ENCODE measurements around the gene HOXB5.

The HOXB5 gene

DNA sequence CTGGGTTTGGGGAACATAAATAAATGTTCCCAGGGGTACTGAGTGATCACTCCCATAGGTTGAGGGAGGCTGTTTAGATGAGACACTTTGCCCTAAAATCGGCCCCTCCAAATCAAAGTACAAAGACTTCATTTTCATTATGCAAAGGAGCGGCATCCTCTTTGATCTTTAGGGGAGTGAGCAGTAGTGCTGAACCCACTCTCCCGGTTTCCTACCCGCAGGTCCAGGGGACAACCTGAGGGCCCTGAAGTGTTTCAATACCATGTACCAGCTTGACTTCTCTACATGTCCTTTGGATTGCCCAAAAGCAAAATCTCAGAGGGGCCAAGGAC lies 7.6 kb upstream of the HOXB5 start:
- no peak for DNase-seq

- no peak for DNase-seq
Measured at GRCh38 chr17:48600244-48601098, 6.9 kb upstream of the HOXB5 start.

DNA sequence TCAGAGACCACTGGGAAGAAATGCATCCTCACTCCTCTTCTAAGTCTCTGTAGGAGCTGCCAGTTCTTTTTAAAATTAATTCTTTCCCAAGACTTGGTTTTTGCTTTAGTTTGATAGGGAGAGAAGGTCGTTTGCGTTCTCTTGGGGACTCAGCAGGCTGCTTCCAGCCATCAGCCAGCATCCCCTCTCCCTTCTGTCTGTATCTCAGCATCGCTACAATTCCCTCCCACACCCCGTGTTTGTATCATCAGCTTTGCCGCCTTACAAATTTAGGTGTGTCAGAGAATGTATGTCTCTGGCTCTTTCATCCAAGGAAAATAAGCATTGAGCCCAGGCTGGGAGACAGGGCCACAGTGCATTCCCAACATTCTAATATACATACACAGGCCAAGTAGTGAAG lies 5.8 kb upstream of the HOXB5 start:
- no peak for DNase-seq

- DNase-seq = no peak
Measured at GRCh38 chr17:48598736-48599135, 5.2 kb upstream of the HOXB5 start.

DNA sequence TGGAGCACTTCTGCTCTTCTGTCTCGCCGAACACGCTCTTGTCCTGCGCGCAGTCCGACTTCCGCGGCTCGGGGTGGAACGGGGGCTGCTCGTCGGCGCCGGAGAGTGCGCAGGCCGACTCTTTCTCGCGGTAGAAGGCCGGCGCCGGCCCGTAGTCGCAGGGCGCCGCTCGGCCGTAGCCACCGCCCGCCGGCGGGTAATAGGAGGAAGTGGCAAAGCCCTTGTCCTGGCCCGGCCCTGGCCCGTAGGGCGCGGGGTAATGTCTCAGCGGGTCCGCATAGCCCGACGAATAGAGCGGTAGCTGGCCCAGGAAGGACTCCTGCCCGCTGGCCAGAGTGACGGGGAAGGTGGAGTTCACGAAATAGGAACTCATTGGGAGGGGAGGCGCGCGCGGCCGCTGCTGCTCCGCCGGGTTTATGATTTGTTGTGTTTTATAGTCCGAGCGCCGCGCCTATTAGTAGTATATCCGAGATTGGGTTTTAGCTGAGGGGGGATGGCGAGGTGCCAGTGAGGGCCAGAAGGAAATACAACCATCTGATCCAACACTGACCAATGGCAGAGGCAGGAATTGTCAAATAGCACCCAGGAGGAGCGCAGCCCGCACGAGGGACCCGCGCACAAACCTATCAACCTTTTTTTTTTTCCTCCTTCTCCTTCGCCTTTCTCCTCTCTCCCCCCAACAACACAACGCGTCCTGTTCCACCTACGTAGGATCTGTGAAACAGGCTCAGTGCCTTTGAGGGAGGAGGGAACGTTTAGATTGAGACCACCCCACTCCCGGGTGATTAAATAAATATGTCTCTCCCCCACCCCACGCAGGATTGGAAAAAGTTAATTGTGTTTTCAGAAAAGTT lies 4.4 kb upstream of the HOXB5 start:
- DNase-seq = no peak

GRCh38 chr17:48597528-48597777 lies 3.9 kb upstream of the HOXB5 start:
- DNase-seq = no peak

GRCh38 chr17:48596735-48597527 lies 3.4 kb upstream of the HOXB5 start:
- no peak for DNase-seq

GRCh38 chr17:48596000-48596734 lies 2.6 kb upstream of the HOXB5 start:
- no peak for DNase-seq

DNA sequence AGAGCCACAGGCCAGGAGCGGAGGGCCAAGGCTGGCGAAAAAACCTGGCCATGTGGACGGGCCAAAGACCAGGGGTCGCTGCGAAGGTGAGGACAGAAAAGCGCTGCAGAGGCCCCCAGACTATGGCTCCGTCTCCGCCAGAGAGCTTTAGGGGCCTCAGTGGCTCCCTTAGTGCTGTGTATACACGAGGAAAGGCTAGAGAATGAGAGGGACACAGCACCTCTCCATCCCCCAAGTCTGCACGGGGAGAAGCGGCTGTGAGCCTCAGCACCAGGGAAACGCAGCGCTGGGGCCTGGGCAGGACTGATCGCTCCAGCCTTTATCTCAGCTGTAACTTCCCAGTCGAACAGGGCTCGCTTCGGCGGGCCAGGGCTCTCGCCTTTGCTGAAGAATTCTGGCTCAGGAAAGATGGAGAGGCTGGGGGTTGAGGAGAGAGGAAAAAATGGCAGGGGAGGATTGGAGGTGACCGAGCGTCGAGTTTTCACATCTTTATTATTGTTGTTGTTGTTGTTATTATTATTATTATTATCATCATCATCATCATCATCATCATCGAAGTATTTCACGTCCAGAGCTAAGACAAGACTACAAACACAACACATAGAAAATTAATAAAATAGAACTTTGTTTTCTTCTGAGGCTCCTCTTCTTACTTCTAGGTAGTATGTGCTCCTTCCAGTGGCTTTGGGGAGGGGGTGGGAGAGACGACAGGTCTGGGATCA lies 1.9 kb upstream of the HOXB5 start:
- no peak for DNase-seq

DNA sequence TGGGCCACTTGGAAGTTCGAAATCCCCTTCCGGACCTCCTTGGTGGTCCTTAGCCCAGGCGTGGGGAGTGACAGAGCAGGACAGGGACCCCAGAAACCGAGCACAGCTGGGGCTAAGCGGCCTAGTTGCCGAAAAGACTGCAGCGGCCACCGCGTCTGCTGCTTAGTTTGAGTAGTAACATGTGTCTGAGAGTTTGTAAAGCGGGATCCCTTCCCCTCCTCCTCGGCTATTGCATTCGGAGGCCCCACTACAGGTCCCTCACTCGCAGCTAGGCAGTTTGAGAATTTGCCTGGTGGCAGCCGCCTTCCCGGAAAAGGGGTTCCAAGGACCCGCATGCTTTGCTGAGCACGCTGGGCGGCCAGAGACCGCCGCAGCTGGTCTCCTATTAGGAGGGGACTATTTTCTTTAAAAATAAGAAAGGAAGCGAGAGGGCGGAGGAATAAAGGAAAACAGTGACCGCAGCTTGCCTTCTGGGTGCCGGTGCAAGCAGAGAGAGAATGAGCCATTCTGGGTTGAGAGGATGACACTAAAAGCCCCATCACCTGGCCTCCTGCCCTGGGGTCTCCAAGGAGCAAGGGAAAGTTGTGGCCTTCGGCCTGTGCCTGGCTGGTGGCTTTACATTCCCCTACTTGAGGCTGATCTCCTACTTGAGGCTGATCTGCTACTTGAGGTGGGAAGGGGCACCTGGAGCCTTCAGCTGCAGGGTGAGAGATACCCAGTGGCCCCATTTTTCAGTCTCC lies 1.1 kb upstream of the HOXB5 start:
- DNase-seq = no peak

GRCh38 chr17:48593840-48594537 lies 410 bp upstream of the HOXB5 start:
- DNase-seq = peak; percentile 96

DNA sequence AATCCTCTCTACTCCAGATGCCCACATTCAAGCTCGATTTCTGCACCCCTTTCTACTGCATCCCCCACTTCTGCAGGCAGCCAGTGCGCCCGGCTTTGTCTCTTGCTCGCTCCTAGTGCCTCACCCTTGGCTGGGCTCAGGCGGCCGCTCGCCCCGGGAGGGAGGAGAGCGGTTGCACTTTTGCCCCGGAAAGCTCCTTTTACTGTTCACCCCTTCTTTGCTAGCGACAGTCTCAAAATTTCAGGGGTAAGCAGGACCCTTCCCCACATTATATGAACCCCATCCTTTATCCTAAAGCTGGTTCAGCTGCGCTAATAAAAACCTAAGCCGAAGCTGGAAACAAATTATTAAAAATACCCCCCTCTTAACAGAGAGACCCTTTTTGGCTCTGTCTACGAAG lies 1.0 kb downstream of the HOXB5 start:
- no peak for DNase-seq

- DNase-seq = no peak
Measured at GRCh38 chr17:48592057-48592514, 1.5 kb downstream of the HOXB5 start.

GRCh38 chr17:48591255-48592056 lies 2.1 kb downstream of the HOXB5 start:
- DNase-seq = no peak

DNA sequence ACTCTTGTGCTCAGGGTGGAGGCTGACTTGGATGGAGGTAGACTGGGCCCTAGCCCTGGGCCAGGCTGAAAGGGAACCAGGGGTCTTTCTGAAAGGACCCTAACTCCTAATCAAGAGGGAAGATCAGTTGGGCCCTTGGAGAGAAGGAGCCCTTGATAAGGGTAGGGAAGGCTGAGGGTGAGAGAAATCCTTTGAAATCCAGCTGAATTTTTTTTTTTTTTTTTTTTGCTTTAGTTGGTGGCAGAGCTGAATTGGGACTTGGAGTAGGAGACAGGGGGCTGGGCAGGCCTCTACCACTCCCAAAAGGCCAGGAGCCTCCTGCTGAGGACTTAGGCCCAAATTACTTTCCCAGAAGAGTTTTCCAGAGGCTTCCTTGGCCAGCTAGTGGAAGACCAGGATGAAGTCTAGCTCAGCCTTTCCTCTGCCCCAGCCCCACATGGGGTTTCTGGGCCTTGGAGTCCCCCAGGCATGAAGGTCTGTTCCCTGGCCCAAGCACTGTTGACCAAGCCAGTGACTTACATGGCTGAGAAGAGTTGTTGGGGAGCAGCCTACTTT lies 2.9 kb downstream of the HOXB5 start:
- DNase-seq = no peak

- no peak for DNase-seq
Measured at GRCh38 chr17:48589831-48590606, 3.6 kb downstream of the HOXB5 start, which contains the start of gene HOXB3. Gene HOXB3 (minus strand): TSS chr17:48590241. CDS start chr17:48552474, 37,767 bp downstream.

DNA sequence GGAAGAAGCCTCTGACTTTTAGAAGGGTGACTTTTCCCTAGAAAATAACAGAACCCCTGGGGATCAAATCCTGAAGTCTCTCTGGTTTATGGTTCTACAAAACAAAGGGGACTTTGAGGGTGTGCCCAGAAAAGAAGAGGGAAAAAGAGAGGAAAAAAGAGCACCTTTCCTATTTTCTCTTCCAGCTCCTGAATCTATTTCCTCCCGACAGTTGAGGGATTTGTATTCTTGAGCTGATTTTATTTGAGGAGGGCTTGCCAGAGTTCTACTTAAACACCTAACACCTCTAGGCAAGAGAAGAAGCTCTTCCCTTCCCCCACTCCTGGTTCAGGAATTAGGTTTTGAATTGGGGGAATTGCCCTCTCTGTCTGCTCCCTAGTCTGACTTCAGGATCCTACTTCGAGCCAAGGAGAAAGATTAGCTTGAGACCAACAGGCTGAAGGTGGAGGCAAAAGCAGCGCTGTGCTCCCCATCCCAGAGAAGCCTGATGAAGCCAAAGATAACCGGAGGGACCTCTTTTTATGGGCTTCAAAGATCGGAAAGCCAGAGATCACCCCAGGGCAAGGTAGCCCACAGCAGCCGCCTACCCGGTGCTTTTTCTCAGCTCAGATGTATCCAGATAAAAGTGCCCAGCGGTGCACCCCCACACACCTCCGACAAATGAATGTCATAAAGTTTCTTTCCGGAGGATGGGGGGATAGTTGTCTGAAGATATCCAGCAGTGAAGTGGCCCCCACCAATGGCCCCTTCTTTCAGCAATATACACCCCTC lies 4.3 kb downstream of the HOXB5 start:
- DNase-seq = no peak

- DNase-seq = no peak
Measured at GRCh38 chr17:48588528-48588927, 5.1 kb downstream of the HOXB5 start.

All from NCI-H2081 treated with DMSO at 0.1 percent for 48 hours (cell line).